Panc1 (cell line): Measurements from ENCODE around the gene TBC1D9B. TPM values are rescaled to one million over a fixed set of nuclear protein-coding genes. Genes with fewer than 3 reads are reported as not detected.

ENCODE experiments used
- ATAC-seq: fragments of 200-7000 bp; cut with Tn5 transposase; 2 replicates; pipeline ENCODE4 v1.9.1; 2020; ENCODE audit warnings: mild to moderate bottlenecking, moderate library complexity
- BruUV-seq: library from RNA; stranded (reverse); fragments of 400-500 nt; replicated peaks from 2 replicates; lab custom pipeline; 2021; lab: Mats Ljungman, UMichigan
- CTCF ChIA-PET: fragments of 300-600 bp; sonication (Branson Sonifier 250); formaldehyde crosslinking; loops from one replicate; lab custom pipeline; 2022; ENCODE audit warnings: antibody characterized with exemption; lab: Charles Lee
- POLR2A ChIA-PET: fragments of 300-600 bp; sonication (Branson Sonifier 250); formaldehyde crosslinking; loops from one replicate; lab custom pipeline; 2022; ENCODE audit warnings: antibody characterized with exemption; lab: Charles Lee
- DNase-seq: peaks from one replicate; pipeline ENCODE4 v3.0.0-alpha.2; 2010; ENCODE audit warnings: low read depth, low spot score
- H3K27ac ChIP-seq: 2 replicates; pipeline ENCODE4 v1.5.1; 2011; ENCODE audit warnings: mild to moderate bottlenecking, low read length, inconsistent platforms
- H3K27me3 ChIP-seq: fragments of 200-500 bp; sonication (Bioruptor generic); 2 replicates; pipeline ENCODE4 v1.6.0; 2014; ENCODE audit warnings: low read length, inconsistent platforms; ENCODE audit not compliant: control insufficient read depth, insufficient read depth
- H3K36me3 ChIP-seq: fragments of 200-500 bp; sonication (Bioruptor generic); 2 replicates; pipeline ENCODE4 v1.5.1; 2014; ENCODE audit warnings: inconsistent platforms, mild to moderate bottlenecking, low read length, moderate library complexity; ENCODE audit not compliant: control insufficient read depth, insufficient read depth
- H3K4me1 ChIP-seq: 2 replicates; pipeline ENCODE4 v1.5.1; 2011; ENCODE audit warnings: inconsistent platforms, mild to moderate bottlenecking, low read length, moderate library complexity; ENCODE audit not compliant: control insufficient read depth, insufficient read depth
- H3K4me3 ChIP-seq, 2 experiments: 2 replicates each; pipeline ENCODE4 v1.5.1; 2011 to 2012; ENCODE audit warnings: low read depth in 2 of 2, low read length in 2 of 2, mild to moderate bottlenecking in 2 of 2, inconsistent platforms in 1 of 2, moderate library complexity in 1 of 2
- H3K9me3 ChIP-seq: fragments of 200-500 bp; sonication (Bioruptor generic); 2 replicates; pipeline ENCODE4 v1.5.1; 2014; ENCODE audit warnings: low read depth, mild to moderate bottlenecking, inconsistent platforms, low read length, moderate library complexity; ENCODE audit not compliant: control insufficient read depth, insufficient read depth
- CTCF ChIP-seq: fragments of 450-650 bp; IDR thresholded peaks from 2 replicates; pipeline ENCODE4 v1.5.1; 2017; ENCODE audit warnings: mild to moderate bottlenecking
- POLR2AphosphoS5 ChIP-seq: IDR thresholded peaks from 2 replicates; pipeline ENCODE4 v1.6.1; 2012; ENCODE audit warnings: mild to moderate bottlenecking, low read depth, low read length, moderate library complexity
- SIN3A ChIP-seq: IDR thresholded peaks from 2 replicates; pipeline ENCODE4 v1.6.1; 2012; ENCODE audit warnings: low read depth, mild to moderate bottlenecking, low read length, moderate library complexity, borderline replicate concordance; ENCODE audit not compliant: insufficient read depth
- TCF7L2 ChIP-seq: IDR thresholded peaks from 2 replicates; pipeline ENCODE4 v1.6.1; 2011; ENCODE audit warnings: mild to moderate bottlenecking, low read depth, low read length, inconsistent platforms
- in situ Hi-C: cut with HindIII; loops from 2 replicates; pipeline ENCODE4 v1.10.0; 2016; ENCODE audit warnings: low sequenced_read_pairs, low pct_unique_long_range_greater_than_20kb
- intact Hi-C: fragments of 100-400 bp; cut with micrococcal nuclease; formaldehyde crosslinking; loops from one replicate; pipeline ENCODE4 v1.10.0; 2022; ENCODE audit not compliant: unreplicated experiment
- total RNA-seq: library from RNA; stranded (reverse); gene quantifications from one replicate; pipeline ENCODE4 v1.2.1, GENCODE V29; 2021; ENCODE audit not compliant: unreplicated experiment
- TF ChIP-seq, protein P1 (sequence below), 2 experiments: IDR thresholded peaks; 2 replicates each; pipeline ENCODE4 v1.6.1; 2011 to 2012; ENCODE audit warnings: low read depth in 2 of 2, control low read depth in 1 of 2, low read length in 1 of 2, mild to moderate bottlenecking in 1 of 2, moderate library complexity in 1 of 2; ENCODE audit not compliant: insufficient read depth in 1 of 2

TBC1D9B gene
- total RNA-seq, 1 experiment from 2014 or later: 131 TPM

- intact Hi-C loops: no loop called here
- Histone ChIP-seq H3K27ac (peak overlapping the region; percentile 99), H3K27me3 (no peaks in the 10 kb centered on the region), H3K4me1 (peaks cover 33% of the 10 kb centered on the region), H3K36me3 (no peaks in the 10 kb centered on the region; the same call in 1 of the 2 replicates), H3K9me3 (no peaks in the 10 kb centered on the region), H3K4me3 (no peak overlapping the region)
- ATAC-seq (no peak), DNase-seq (no peak)
- in situ Hi-C loops: no loop called here
- BruUV-seq: no TSS peak
- CTCF ChIA-PET: no interaction called here
- POLR2A ChIA-PET: interaction anchor here (0.7 kb wide), 3 partner anchors 25 to 179 kb away, joined by 3 to 11 read pairs (median 9); no protein-coding TSS in a partner anchor
- TF ChIP-seq CTCF (no peak), SIN3A (no peak), POLR2AphosphoS5 (no peak), TCF7L2 (no peak)
- TF ChIP-seq, protein P1, sequence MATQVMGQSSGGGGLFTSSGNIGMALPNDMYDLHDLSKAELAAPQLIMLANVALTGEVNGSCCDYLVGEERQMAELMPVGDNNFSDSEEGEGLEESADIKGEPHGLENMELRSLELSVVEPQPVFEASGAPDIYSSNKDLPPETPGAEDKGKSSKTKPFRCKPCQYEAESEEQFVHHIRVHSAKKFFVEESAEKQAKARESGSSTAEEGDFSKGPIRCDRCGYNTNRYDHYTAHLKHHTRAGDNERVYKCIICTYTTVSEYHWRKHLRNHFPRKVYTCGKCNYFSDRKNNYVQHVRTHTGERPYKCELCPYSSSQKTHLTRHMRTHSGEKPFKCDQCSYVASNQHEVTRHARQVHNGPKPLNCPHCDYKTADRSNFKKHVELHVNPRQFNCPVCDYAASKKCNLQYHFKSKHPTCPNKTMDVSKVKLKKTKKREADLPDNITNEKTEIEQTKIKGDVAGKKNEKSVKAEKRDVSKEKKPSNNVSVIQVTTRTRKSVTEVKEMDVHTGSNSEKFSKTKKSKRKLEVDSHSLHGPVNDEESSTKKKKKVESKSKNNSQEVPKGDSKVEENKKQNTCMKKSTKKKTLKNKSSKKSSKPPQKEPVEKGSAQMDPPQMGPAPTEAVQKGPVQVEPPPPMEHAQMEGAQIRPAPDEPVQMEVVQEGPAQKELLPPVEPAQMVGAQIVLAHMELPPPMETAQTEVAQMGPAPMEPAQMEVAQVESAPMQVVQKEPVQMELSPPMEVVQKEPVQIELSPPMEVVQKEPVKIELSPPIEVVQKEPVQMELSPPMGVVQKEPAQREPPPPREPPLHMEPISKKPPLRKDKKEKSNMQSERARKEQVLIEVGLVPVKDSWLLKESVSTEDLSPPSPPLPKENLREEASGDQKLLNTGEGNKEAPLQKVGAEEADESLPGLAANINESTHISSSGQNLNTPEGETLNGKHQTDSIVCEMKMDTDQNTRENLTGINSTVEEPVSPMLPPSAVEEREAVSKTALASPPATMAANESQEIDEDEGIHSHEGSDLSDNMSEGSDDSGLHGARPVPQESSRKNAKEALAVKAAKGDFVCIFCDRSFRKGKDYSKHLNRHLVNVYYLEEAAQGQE (IDR thresholded peaks at IDR 0.05; ENCODE audit: insufficient read depth in 1 of 2, low read depth in 2 of 2, low read length in 1 of 2): no peak
Measured at GRCh38 chr5:179817470-179817840, 90.2 kb downstream of the TBC1D9B start.

GRCh38 chr5:179816796-179817469 lies 90.8 kb downstream of the TBC1D9B start:
- Histone ChIP-seq H3K27ac (peak overlapping the region; percentile 99), H3K9me3 (no peaks in the 10 kb centered on the region), H3K4me3 (no peak overlapping the region), H3K4me1 (peaks cover 31% of the 10 kb centered on the region), H3K36me3 (no peaks in the 10 kb centered on the region; the same call in 1 of the 2 replicates), H3K27me3 (no peaks in the 10 kb centered on the region)
- CTCF ChIA-PET: no interaction called here
- DNase-seq: no peak
- ATAC-seq: no peak
- BruUV-seq: no TSS peak
- POLR2A ChIA-PET: interaction anchor here (0.7 kb wide), 2 partner anchors 26 to 179 kb away, joined by 3 to 11 read pairs; no protein-coding TSS in a partner anchor
- intact Hi-C loops (no loop called here), in situ Hi-C loops (no loop called here)
- TF ChIP-seq, protein P1 (IDR thresholded peaks at IDR 0.05; ENCODE audit: insufficient read depth in 1 of 2, low read depth in 2 of 2, low read length in 1 of 2): no peak
- TF ChIP-seq CTCF: no peak
- no peak; the same call in 1 of the 2 replicates for TF ChIP-seq POLR2AphosphoS5
- no peak for TF ChIP-seq SIN3A
- no peak for TF ChIP-seq TCF7L2
